Stimulated activated naive CD4-positive, alpha-beta T cell (primary cell): ENCODE data around the gene PEX10.

Experiments used
- DNase-seq, 6 experiments: peaks; one replicate each; lab custom pipeline; 2025; lab: John Stamatoyannopoulos, UW

The PEX10 gene

DNA sequence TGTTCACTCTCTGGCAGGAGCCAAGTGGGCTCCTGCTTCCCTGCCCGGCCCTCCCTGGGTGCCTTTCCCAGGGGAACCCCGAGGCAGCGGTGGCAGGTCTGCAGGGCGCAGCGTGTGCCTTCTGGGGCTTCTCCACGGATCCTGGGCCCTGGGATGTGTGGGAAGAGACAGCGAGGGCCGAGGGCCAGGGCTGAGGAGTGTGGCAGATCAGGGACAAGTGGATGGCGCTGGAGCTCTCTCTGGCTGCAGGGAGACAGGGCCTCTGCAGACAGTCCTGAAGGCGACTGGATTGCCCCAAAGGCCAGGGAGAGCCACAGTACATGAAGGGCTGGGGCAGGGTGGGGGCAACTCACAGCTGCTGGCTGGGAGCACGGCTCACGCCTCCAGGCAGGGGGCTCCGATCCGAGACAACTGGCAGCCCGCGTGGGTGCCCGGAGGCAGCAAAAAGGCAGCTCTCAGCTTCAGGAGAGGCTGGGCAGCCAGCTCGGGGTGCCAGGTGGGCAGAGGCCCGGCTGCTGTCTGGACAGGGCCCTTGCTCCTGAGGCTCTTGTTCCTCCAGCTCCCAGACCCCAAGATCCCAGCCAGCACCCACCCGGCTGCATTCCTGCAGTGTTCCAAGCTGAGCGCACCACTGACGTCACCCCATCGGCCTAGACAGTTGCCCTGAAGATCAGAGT lies 37.0 kb downstream of the PEX10 start:
- DNase-seq, result no peak

DNA sequence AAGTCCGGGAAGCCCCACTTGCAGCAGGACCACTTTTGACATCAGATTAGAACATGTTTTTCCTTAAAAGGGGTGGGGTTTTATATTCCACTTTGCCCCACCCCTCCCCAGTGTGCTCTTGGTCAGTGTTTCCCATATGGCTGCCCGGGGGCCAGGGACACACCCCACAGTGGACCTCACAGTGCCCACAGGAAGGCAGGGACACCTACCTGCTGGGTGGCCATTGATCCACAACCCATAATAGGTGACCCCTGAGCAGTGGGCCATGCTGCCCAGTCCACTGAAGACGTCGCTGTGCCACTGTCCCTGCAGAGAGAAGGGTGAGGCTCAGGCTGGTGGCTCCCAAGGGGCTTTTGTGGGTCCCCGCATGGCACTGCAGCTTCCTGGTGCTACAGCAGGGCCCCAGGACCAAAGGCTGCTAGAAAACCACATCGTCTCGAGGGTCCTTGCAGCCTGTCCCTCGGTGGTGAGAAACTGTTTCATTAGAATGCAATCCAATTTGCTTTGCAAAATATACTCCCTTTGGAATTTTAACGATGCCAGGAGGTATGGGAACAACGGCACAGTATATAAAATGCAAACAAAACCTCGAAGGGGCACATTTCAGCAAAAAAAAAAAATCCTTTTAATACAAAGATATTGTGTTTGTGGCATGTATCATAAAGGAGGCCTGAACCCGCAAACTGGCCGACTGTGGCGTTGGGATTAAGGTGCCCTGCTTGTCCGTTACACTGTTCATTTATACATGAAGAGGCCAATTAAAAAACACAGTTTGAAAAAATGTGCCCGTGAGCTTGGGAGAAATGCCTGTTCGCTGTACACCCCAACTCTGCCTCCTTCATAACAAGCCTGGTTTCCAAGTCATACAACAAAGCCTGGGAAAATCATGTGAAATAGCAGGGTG lies 37.9 kb downstream of the PEX10 start:
- DNase-seq, result no peak

DNA sequence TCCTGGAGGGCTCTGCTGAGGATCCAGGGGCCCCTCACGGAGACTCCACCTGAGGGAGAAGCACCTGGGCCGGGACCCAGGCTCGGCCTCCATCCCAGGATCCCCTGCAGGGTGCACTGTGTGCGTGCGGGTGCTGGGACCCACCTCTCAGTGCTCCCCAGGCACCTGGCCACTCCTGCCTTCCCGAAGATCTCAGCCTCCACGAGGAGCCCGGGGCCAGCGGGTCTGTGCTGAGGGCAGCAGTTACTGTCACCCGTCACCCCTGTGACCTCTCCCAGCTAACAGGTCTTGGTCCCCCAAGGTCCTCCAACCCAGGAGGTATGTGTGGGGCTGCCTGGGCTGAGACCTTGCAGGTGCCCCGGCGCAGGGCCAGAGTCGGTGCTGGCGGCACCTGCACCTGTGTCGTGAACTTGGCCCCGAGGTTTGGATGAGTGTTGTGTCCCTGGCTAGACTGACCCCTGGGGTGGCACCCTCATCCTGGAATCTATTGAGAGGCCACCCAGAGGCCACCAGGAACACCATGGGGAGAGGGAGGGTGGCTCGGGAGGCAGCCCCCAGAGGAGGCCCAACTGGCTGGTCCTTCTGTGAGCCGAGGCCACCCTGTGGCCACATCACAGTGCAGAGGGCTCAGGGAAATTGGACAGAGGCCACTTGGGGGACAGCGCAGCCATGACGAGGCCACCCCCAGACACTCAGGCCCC lies 38.7 kb downstream of the PEX10 start:
- DNase-seq, result no peak

DNA sequence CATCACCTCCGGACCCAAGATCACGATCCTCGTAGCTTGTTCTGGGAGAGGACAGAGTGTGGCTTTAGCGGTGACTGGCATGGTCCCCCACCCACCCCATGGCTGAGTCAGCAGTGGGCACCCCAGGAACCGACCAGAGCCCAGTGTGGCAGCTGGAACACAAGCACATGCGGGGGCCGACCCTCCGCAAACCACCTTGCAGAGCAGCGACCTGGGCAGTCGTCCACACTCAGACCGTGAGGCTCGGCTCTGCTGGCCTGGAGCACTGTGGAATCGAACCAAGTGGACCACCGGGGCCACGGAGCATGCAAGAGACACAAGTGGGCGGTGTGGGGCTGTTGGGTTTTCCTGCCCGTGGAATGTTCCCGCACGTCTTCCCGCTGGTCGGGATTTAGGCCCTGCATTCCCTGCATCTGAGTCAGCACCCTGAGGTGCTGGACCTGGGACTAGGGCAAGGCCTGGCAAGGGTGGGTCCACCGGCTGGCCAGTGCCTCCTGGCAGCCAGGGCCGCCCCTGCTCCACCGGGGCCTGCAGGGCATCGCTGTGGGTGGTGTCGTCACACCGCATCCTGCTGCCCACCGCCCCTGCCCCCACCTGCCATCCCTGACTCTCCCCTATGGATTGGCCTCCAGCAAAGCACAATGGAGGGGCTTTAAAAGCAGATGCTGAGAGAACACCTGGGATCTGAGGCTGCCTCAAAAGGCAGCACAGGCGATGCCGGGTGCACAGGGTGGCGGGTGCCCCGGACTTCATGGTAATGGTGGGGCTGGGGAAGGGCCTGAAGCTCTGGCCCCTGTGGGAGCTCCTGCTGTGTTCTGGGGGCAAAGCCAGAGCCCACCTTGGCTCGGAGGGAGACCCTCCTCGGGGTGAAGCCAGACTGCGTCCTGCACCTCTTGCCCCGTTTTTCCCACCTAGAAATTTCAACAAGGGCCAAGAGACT lies 39.5 kb downstream of the PEX10 start:
- no peak for DNase-seq

DNA sequence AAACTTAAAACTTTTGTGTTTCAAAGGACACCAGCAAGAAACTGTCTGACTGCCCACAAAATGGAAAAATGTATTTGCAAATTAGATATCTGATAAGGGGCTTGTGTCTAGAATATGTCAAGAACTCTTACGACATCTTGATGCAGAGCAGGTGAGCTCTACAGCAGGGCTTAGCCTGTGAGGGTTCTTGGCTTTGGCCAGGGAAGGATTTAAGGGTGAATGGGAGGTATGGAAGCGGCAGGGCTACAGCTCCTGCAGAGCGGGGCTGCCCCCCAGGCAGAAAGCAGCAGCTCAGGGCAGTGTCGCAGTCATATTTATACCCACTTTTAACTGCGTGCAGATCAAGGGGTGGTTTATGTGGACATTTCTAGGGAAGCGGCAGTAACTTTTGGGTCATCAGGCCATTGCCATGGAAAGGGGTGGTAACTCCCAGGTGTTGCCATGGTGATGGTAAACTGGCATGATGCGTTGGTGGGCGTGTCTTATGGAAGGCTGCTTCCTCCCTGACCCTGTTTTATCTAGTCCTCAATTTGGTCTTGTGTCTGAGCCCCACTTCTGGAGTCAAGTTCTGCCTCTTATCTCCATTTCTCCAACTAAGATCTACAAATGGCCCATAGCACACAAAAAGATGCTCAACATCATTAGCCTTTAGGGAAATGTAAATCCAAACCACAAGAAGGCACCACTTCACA lies 44.2 kb downstream of the PEX10 start:
- DNase-seq, result no peak

DNA sequence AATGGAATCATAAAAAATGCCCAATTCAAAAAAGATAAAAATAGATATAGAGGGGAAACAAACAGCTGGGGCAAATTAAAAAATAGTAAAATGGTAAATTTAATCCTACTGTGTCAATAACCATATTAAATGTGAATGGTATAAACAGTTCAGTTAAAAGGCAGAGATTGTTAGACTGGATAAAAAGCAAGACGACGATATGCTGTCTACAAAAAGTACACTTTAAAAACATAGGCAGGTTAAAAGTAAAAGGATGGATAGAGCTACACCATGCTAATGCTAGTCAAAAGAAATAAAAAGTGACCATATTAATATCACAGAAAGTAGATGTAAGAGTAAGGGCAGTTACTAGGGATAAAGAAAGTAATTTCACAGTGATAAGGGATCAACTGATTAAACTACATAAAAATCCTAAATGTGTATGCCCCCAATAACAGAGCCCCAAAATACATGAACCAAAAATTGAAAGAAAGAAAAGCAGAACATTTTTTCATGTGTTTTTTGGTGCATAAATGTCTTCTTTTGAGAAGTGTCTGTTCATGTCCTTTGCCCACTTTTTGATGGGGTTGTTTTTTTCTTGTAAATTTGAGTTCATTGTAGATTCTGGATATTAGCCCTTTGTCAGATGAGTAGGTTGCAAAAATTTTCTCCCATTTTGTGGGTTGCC lies 48.4 kb downstream of the PEX10 start:
- DNase-seq, result no peak

DNA sequence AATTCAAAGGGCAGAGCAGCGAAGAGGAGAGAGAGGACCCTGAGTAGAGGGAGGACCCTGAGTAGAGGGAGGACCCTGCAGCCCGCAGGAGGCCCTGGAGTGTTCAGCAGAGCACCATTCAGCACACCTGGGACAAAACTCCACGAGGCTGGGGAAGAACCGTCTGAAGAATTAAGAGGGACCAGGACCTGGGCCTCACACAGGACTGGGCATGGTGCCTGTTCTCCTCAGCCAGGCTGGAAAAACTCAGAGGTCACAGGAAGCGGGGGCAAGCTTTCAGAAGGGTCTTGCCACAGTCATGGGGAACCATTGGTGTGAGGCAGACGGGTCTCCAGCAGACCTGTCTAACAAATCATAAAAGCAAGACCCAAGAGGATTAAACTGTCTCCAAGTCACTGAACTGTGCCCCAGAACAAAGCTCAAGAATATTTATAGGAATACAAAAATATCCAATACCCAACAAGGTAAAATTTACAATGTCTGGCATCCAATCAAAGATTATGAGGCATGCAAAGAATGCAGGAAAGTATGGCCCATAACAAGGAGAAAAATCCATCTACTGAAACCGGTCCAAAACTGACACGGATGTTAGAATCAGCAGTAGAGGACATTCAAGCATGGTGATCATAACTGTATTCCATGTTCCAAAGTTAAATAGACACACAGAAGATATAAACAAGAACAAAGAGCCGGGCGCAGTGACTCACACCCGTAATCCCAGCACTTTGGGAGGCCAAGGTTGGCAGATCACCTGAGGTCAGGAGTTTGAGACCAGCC lies 51.6 kb downstream of the PEX10 start:
- no peak for DNase-seq

DNA sequence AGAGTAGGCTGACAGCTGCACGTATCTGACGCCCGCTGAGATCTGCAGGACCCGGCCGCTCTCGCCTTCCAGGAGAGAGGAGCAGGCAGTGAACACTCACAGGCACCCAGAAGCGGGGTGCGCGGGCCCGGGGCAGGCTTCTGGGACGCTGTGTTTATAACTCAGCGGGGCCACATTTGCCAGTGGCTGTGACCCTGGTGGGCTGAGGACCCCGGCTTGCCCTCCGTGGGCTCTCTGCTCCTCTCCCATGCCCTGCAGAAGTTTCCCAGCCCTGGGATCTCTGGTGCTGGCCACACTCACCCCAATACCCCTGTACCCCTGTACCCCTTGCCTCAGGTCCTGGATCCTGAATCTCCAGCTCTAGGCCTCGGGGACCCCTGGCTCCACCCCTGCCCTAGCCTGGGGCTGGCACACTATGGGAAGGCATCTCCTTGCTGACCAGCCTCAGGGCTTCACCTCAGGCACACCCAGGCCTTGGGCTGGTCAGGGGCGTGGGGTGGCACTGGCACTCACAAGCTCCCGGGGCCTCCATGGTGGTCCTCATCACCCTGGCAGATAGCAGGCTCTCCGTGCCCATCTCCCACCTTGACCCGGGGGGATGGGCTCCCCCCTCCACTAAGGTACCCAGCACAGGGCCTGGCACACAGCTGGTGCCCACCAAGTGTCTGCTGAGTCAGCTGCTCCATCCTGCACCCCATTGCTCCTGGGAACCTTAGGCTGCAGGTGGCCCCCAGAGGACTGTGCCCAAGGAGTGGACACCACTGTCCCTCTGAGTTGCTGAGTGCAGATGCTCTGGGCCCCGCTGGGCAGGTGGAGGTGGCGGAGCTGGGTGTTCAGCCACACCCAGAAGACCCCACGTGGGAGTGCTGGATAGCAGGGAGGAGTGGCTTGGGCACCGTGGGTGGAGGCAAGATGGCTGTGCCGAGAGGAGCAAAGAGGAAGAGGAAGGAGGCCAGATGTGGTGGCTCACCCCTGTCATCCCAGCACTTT lies 53.4 kb downstream of the PEX10 start:
- DNase-seq, result no peak

DNA sequence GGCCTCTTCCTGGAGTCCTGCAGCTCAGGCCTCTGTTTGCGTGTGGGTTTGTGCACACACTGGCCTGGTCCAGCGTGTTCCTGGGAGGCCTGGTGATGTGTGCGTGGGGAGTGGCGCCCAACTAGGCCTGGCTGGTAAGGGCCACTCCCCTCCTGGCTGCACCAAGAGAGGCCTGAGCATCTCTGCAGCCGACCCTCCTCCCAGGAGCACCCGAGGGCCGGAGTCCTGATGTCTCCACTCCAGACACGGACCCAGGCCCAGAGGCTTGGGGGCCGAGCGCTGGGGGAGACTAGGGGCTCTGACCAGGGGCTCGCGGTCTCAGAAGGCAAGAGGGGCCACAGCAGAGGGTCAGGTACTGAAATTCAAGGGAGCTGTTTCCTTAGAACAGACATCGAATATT lies 54.3 kb downstream of the PEX10 start:
- DNase-seq, result no peak

DNA sequence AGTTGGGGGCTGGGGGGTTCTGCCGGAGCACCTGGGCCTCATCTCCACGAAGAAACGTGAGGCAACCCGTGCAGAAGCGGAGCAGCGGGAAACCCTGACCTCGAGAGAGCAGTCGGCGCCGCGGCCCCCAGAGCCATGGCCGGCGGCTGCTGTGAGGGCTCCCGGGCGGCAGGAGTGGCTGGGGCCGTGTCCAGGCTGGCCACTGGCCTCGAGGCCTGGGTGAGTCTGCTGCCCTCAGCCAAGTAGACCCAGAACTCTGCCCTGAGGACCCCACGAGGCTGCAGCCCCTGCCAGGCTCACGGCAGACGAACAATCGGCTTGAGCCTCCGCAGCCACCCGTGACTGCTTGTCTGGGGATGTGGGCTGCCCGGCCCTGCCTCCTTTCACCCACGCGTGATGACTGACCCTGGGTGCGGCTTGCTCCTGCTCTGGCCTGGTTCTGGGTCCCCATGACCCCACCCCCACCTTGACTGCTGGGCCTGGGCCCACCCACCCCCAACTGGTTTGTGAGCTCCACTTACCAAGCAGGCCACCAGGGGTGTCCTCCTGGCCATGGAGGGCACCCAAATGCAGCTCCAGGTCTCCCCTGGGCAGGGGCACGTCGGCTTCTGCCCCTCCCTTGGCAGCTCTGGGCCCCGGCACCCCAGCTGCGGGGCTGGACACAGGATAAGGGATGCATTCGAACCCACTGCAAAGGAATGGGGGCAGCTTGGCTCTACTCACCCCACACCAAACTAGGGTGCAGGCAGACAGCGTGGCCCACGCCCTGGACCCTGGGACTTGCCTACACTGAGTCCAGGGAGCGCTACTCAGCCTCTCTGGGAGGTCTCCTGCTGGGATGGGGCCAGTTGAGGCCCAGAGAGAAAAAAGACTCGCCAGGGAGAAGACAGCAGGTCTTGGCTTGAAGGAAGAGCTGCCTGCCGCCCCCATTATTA lies 55.2 kb downstream of the PEX10 start:
- no peak for DNase-seq

DNA sequence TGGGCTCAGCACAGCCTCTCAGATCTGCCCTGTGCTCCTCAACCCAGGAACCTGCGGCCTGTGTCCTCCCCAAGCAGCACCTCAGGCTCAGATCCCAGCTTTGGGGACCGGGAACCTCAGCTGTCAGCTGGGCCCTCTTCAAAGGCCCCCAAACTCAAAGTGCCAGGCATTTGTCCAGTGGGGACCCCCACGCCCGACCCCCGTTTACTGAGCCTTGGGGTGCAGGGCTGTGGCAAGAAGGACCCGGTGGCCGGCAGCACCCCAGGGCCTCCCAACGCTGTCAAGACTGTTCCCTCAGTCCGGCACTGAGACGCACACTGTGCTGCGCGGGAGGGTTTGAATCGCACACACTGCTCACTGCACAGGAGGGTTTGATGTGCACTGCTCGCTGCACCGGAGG lies 56.0 kb downstream of the PEX10 start:
- DNase-seq, result no peak

DNA sequence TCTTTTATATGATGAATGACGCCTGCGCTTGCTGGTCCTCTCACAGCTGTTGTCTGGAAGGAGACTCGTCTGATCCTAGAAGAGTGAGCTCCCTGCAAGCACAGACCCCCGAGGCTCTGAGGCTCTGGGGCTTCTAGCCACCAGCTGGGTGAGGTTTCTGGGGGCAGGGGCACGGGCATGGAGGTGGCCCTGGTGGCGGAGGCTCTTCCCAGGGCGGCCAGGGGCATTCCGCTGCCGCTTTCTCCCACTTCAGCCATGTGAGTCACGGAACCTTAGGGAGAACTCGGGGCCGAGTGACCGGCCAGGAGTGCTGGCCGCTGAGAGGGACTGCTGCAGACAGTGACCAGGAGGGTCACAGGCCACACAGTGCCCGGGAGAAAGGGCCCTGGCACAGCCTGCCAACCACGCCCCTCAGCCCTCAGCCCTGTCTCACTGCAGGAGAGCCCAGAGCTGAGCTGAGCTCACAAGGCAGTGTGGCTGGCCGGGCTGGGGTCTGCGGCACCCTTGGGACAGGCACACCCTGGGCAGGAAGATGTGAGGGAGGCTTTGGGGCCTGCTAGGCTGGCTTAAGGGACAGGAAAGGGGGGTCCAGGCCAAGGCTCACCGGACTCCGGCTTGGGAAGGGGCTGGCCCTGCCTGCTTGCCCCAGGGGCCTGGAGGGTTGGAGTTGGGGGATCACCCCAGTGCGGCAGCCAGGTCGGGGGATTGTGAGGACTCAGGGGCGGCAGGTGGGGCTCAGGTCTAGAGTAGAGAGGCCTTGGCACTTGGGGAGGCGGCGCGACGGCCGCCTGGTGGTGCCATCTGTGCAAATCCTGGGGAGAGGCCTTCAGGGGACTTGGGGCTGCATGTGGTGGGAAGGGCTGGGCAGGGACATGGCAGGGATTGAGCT lies 56.7 kb downstream of the PEX10 start:
- no peak for DNase-seq

DNA sequence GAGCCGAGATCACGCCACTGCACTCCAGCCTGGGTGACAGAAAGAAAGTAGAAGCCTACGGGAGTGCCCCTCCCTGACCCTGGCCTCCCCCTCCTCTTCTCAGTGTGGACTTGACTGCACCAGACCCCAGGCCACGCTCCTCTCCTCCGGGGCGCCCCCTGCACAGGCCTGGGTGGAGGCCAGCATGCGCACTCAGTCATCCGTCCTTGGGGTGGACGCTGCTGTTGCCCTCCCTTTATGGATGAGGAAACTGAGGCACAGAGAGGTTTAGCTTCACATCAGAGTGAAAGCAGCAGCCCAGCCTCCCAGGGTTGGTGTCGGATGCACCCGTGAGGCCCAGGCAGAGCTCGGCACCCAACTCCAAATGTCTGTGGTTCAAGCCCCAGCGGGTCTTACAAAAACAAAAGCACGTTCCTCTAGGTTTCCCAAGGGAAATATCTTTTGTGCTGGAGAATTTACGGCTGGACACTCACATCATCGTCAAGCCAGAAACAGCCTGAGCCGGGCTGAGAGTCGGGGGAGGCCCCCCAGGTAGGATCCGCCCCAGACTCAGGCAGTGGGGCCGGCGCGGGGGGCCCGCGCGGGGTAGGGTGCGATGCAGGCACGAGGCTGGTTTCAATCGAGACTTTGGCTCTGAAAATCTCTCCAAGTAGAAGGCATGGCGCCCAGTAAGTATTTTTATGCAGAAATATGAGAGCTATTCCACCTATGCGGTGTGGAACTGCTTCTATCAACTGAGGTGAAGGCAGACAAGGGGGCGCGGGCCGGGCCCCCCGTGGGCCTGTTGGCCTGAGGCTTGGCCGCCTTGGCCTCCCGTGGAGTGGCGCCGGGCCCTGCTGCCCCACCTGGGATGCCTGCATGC lies 57.6 kb downstream of the PEX10 start:
- no peak for DNase-seq
